ENCODE data around the gene SIDT2.

The SIDT2 gene

GRCh38 chr11:117189941-117190544, 11.5 kb downstream of the SIDT2 start:
- no peak for DNase-seq

- DNase-seq, result no peak
Observed at GRCh38 chr11:117191680-117192400, 13.3 kb downstream of the SIDT2 start.

DNA sequence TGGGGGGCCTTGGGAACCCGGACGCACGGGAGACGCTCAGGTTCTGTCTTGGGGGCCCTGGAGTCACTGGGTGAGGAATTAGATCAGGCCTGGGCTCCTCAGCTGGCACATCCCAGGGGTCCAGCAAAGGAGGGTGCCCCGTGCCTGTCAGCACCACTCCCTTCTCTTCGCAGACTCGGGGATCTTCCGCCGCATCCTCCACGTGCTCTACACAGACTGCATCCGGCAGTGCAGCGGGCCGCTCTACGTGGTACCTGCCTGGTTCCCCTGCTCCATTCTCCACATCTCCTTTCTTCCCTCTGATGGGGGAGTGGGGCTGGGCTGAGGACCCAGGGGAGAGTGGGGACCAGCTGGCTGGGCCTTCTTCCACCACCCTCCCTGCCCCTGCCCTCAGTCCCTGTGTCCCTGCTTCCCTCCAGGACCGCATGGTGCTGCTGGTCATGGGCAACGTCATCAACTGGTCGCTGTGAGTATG, 13.9 kb downstream of the SIDT2 start:
- DNase-seq, result no peak

DNA sequence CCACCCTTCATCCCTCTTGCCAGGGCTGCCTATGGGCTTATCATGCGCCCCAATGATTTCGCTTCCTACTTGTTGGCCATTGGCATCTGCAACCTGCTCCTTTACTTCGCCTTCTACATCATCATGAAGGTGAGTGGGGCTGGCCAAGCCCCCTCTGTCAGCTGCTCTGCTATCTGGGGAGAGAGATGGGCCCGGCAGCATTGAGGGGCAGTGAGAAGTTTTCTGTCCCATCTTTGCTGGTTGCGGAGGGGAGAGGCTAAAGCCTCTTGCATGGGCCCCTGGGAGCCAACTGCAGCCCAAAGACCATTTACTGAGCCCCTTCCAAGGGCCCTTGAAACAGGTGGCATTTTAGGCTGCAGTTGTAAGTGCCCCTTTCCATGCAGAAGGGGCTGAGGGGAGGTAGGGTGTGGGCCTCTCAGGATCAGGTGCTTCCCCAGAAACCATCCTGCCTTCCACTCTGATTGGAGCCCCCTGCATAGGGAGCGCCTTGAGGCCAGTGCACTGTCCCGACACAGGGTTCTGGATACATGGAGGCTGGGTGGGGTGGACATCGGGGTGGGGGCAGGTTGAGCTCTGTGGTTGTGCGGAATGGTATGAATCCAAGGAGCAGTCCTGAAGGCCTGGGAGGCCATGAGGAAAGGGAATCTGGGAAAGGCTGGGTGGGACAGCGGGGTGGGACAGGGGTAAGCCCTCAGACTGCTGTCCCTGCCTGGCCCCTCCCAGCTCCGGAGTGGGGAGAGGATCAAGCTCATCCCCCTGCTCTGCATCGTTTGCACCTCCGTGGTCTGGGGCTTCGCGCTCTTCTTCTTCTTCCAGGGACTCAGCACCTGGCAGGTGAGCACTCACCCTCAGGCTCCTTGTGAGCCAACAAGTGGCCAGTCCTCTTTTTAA, 14.8 kb downstream of the SIDT2 start:
- no peak for DNase-seq

DNA sequence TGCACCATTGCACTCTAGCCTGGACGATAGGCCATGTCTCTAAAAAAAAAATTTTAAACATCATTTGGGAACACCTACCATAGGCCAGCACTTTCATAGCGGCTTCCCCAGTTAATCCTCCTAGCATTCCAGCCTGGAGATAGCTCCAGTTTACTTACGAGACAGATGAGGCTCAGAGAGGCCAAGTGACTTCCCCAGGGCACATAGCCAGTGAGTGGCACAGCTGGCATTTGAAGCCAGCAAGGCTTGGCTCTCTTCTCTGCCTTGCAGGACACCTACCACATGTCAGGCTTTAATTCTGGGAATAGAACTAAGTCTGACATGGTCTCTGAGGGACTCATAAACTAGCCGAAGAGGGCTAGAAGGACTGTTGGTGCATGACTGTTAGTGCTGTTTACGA, 15.7 kb downstream of the SIDT2 start:
- no peak for DNase-seq

DNA sequence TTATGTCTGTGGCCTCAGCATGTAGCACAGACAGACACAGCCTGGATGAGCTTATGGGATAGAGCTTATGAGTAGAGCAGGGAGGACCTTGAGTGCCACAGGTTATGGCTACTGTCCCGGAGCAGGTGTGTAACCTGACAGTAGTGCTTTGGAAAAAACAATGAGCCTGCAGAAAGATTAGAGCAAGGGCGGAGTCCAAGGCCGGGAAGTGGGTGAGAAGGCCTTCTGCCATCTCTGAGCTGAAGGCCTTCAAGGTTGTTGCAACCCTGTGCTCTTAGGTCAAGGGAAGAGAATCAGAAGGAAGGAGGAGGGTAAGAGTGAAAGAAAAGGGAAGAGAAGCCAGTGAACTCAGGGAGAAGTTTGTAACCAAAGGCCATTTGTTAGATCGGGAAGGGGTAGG, 16.7 kb downstream of the SIDT2 start:
- DNase-seq, result no peak

GRCh38 chr11:117195761-117196160, 17.2 kb downstream of the SIDT2 start:
- DNase-seq, result no peak

- DNase-seq, result no peak
Observed at GRCh38 chr11:117197006-117197405, 18.5 kb downstream of the SIDT2 start.

DNA sequence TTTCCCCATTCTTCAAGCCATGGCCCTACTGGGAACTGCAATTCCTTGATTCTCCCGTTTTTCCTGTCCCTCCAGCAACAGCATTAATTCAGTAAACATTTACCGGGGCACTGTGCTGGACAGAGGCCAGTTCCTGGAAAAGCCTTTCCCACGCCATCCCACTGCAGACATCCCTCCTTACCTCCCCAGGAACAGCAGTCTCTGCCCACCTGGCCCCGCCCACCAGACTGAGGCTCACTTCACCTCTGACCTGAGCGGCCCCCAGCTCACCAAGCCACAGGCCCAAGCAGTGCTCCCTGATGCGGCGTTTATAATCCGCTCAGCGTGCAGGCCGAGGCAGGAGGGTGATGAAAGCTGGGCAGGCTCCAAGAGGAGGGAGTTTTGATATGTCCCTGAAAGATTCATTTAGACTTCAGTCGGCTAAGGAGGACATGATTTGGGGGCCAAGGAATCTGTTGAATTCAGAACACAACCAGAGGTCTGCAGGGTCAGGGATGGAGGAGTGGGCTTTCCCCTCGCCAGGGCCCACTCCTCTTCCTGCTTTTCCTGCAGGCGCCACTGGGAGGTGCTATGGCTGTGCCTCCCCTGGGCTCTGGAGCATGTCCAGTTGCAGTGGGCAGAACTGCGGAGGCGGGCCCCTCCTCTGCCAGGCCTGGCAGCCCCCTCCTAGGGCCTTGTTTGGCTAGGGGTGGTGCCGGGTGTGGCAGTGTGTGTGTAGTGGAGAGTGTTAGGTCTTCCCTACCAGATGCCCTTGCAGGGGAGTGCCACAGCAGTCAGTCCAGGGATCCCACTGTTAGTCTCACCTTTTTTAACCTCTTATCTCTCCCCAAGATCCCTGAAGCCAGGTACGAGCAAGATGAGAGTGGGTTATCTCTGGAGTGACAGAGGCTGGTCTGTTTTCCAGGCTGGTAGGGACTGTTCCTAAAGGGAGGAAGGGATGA, 19.2 kb downstream of the SIDT2 start:
- no peak for DNase-seq

DNA sequence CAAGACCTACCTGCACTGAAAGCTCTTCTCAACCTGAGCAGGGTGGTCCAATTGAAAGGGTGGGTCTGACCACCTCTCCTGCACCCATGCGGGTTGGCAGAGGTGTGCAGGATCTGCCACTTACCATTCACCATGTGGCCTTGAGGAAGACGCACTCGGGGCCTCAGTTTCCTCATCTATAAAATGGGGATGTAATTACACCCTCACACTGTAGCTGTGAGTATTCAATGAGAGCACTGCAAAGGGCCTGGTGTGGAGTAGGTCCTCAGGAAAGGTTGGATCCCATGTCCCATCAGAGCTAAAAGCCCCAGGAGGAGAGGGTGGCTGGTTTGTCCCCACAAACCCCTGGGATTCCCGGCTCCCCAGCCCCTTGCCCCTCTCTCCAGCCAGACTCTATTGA, 20.1 kb downstream of the SIDT2 start:
- no peak for DNase-seq

DNA sequence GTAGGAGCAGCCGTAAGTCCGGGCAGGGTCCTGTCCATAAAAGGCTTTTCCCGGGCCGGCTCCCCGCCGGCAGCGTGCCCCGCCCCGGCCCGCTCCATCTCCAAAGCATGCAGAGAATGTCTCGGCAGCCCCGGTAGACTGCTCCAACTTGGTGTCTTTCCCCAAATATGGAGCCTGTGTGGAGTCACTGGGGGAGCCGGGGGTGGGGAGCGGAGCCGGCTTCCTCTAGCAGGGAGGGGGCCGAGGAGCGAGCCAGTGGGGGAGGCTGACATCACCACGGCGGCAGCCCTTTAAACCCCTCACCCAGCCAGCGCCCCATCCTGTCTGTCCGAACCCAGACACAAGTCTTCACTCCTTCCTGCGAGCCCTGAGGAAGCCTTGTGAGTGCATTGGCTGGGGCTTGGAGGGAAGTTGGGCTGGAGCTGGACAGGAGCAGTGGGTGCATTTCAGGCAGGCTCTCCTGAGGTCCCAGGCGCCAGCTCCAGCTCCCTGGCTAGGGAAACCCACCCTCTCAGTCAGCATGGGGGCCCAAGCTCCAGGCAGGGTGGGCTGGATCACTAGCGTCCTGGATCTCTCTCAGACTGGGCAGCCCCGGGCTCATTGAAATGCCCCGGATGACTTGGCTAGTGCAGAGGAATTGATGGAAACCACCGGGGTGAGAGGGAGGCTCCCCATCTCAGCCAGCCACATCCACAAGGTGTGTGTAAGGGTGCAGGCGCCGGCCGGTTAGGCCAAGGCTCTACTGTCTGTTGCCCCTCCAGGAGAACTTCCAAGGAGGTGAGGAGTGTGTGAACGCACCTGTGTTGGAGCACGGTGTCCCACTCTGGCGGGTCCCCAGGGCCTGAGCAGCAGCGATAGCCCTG, 20.7 kb downstream of the SIDT2 start, which contains the start of gene TAGLN:
Gene TAGLN, plus strand, starts transcription at position 318 of the 863 bp plus-strand sequence. CDS start 3,644 bp downstream, outside the sequence.
- DNase-seq, result no peak

GRCh38 chr11:117199916-117200812, 21.6 kb downstream of the SIDT2 start:
- no peak for DNase-seq

- no peak for DNase-seq
Observed at GRCh38 chr11:117200813-117201657, 22.5 kb downstream of the SIDT2 start.

DNA sequence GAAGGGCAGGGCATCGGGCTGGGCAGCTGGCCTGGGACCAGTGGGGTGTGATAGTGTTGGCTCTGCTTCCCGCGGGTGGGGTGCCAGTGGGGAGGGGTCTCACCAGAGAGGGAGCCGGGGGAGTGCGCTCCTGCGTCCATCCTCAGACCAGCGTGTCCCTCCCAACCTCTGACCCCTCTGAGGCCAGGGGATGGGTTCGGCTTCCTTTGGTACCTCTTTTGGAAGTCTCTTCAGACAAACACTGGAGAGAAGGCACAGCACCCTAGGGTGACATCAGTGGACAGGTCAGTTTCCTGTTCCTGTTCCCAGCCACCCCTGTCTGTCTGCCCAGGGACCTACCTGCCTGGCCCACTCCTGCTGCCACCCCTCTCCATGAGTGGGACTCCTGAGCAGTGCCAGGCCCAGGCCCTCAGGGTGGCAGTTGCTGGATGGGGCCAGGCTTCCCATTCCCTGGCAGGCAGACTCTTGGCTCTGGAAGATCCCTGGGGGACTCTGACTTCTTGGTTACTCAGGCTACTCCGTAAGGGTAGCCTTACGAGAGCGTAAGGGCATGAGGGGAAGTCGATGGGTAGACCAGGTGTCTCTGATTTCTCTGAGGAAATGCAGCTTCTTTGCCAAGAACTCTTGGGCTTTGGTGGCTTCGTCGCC, 23.2 kb downstream of the SIDT2 start:
- DNase-seq, result no peak

GRCh38 chr11:117202386-117203068, 24.0 kb downstream of the SIDT2 start:
- no peak for DNase-seq

- DNase-seq, result no peak
Observed at GRCh38 chr11:117203069-117203407, 24.5 kb downstream of the SIDT2 start.

GRCh38 chr11:117204283-117205080, 25.9 kb downstream of the SIDT2 start:
- no peak for DNase-seq
